Activated T-helper 2 cell treated with anti-CD3 and anti-CD28 coated beads, Interferon-gamma antibody, Interleukin-2, Interleukin-4, amounts not matched to agents 10 μg/mL and 5 μg/mL and 100 μg/mL, durations not matched to agents 14 hours and 24 hours and 36 hours (primary cell): ENCODE results near the gene CD209. TPM values are rescaled to one million over a fixed set of nuclear protein-coding genes. Genes with fewer than 3 reads are reported as not detected.
"Not testable (repeated sequence)": the region's sequence is repeated elsewhere in the genome, so short reads cannot be mapped to it uniquely, and the experiment has no call there.

ENCODE experiments used
- DNase-seq: peaks from one replicate; pipeline ENCODE4 v3.0.0; 2021; ENCODE audit warnings: low spot score
- H3K27ac Mint-ChIP-seq: one replicate; pipeline ENCODE4 v1.8.0; 2021; ENCODE audit warnings: mixed read lengths
- H3K27me3 Mint-ChIP-seq: one replicate; pipeline ENCODE4 v1.8.0; 2021; ENCODE audit warnings: low read depth, mixed read lengths
- H3K36me3 Mint-ChIP-seq: one replicate; pipeline ENCODE4 v1.8.0; 2021; ENCODE audit warnings: low read depth, mixed read lengths
- H3K4me1 Mint-ChIP-seq: one replicate; pipeline ENCODE4 v1.8.0; 2021; ENCODE audit warnings: low read depth, mixed read lengths
- H3K4me3 Mint-ChIP-seq: one replicate; pipeline ENCODE4 v1.8.0; 2021; ENCODE audit warnings: low read depth, mild to moderate bottlenecking, moderate library complexity, mixed read lengths
- H3K9me3 Mint-ChIP-seq: one replicate; pipeline ENCODE4 v1.8.0; 2021; ENCODE audit warnings: mixed read lengths
- intact Hi-C: fragments of 100-400 bp; cut with micrococcal nuclease; formaldehyde crosslinking; loops from one replicate; pipeline ENCODE4 v1.15.1; 2023
- total RNA-seq: library from RNA; stranded (reverse); gene quantifications from 2 replicates; pipeline ENCODE4 v1.2.3, GENCODE V29; 2022

The CD209 gene
- total RNA-seq, 1 donor from 2014 or later, result not detected

DNA sequence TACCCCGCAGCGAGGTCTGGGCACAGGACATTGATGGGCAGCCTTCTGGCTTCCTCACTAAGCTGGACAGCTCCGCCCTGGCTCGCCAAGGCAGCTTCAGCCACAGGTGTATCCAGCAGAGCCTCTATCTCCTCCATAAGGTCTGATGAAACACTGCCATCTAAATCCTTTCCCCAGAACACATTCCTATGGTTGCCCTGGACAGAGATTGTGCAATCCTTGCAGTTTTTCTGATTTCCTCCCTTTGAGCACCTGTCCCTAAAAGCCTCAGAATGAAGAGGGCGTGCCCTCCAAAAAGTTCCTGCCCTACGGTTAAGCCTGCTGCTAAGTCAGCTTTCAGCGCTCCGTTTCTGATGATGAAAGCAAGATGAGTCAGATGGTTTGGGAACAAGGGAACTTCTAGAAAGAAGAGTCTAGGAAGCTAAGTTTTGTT is 36.7 kb upstream of the CD209 start:
- intact Hi-C loops, result no loop called here
- DNase-seq, result no peak
- H3K36me3 Mint-ChIP-seq, result no peaks in the 10 kb centered on the region
- H3K27me3 Mint-ChIP-seq, result peaks cover 42% of the 10 kb centered on the region
- no peak overlapping the region for H3K27ac Mint-ChIP-seq
- H3K9me3 Mint-ChIP-seq, result peaks cover 3% of the 10 kb centered on the region
- no peaks in the 10 kb centered on the region for H3K4me1 Mint-ChIP-seq
- no peak overlapping the region for H3K4me3 Mint-ChIP-seq

GRCh38 chr19:7781157-7781556 is 33.8 kb upstream of the CD209 start:
- Mint-ChIP-seq H3K27ac (no peak overlapping the region), H3K36me3 (no peaks in the 10 kb centered on the region), H3K9me3 (peaks cover 3% of the 10 kb centered on the region), H3K4me3 (no peak overlapping the region), H3K27me3 (peaks cover 31% of the 10 kb centered on the region), H3K4me1 (no peaks in the 10 kb centered on the region)
- no peak for DNase-seq
- intact Hi-C loops, result no loop called here

DNA sequence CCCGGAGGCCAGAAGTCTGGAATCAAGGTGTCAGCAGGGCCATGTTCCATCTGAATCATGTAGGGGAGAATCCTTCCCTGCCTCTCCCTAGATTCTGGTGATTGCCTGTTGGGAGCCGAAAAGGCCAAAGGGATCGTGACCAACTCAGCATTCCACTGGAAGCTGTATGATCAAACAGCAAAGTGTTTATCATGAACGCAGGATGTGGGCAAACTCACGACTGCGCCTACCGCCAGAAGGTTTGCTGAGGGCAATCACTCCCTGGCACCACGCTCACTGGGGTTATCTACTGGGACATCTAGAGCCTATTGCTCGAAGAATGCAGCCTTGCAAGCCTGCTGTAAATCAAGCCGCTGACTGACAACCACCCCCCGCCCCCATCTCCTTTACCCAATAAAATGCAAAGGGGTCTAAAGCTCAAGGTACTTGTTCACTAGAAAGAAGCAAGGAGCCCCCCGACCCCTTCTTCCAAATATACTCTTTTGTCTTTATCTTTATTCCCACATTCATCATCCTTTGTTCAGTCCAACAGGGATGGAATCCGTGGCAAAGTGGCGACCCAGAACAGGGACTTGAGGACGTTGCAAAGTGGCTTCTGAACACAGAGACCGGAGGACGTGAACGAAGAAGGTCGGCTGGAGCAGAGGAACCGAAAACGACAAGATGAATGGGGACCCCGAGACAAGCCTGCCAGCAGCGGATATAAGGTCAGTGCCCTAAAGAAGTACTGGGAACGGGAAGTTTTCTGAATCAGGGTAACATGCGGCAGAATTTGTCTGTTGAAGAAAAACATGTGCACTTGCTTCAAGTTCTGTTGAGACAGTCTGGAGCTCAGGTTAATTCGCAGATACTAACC is 32.5 kb upstream of the CD209 start:
- Mint-ChIP-seq H3K4me3 (no peak overlapping the region), H3K4me1 (no peaks in the 10 kb centered on the region), H3K27me3 (peaks cover 31% of the 10 kb centered on the region), H3K36me3 (no peaks in the 10 kb centered on the region), H3K9me3 (no peaks in the 10 kb centered on the region), H3K27ac (no peak overlapping the region)
- intact Hi-C loops, result no loop called here
- DNase-seq, result no peak

DNA sequence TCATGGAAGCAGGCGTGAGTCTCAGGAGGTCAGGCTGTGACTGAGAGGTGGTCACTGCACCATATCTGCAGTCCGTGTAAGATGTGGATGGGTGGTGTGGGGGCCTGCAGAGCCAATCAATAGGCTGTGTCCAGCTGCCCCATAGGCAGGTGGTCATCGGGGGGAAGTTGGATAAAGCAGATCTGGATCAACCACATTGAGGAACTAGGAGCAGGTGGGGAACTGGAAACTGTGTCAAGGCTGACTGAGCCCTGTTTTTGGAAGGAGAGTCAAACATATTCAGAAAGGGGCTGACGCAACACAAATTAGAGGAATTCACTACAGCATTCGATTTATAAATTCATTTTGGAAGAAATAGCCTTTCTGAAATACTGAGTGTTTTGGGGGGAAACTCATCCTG is 30.7 kb upstream of the CD209 start:
- Mint-ChIP-seq H3K4me1 (no peaks in the 10 kb centered on the region), H3K27me3 (peaks cover 16% of the 10 kb centered on the region), H3K4me3 (no peak overlapping the region), H3K9me3 (no peaks in the 10 kb centered on the region), H3K27ac (no peak overlapping the region), H3K36me3 (no peaks in the 10 kb centered on the region)
- intact Hi-C loops, result no loop called here
- no peak for DNase-seq

DNA sequence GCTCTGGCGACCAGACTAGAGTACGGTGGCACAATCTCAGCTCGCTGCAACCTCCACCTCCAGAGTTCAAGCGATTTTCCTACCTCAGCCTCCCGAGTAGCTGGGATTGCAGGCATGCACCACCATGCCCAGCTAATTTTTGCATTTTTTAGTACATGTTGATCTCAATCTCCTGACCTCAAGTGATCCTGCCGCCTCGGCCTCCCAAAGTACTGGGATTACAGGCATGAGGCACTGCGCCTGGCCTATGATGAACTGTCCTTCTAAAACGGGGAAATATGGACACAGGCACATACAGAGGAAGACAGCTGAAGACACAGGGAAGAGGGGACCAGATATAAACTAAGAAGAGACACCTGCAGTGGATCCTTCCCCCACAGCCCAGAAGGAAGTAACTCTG is 28.4 kb upstream of the CD209 start:
- Mint-ChIP-seq H3K4me3 (no peak overlapping the region), H3K27ac (no peak overlapping the region), H3K9me3 (no peaks in the 10 kb centered on the region), H3K36me3 (no peaks in the 10 kb centered on the region), H3K27me3 (peaks cover 15% of the 10 kb centered on the region), H3K4me1 (peaks cover 14% of the 10 kb centered on the region)
- DNase-seq, result no peak
- intact Hi-C loops, result no loop called here

GRCh38 chr19:7773841-7774240 is 26.5 kb upstream of the CD209 start:
- no peak overlapping the region for H3K4me3 Mint-ChIP-seq
- no peaks in the 10 kb centered on the region for H3K9me3 Mint-ChIP-seq
- no peak for DNase-seq
- intact Hi-C loops, result loop anchor here (2.0 kb wide), 1 partner anchor 33 kb away; no protein-coding TSS in a partner anchor
- H3K4me1 Mint-ChIP-seq, result peaks cover 14% of the 10 kb centered on the region
- H3K27me3 Mint-ChIP-seq, result peaks cover 16% of the 10 kb centered on the region
- H3K27ac Mint-ChIP-seq, result no peak overlapping the region
- no peaks in the 10 kb centered on the region for H3K36me3 Mint-ChIP-seq

GRCh38 chr19:7772752-7773291 is 25.5 kb upstream of the CD209 start:
- Mint-ChIP-seq H3K27ac (peak overlapping the region; percentile 43), H3K36me3 (no peaks in the 10 kb centered on the region), H3K4me1 (peaks cover 14% of the 10 kb centered on the region), H3K9me3 (no peaks in the 10 kb centered on the region), H3K4me3 (no peak overlapping the region), H3K27me3 (peaks cover 23% of the 10 kb centered on the region)
- DNase-seq, result no peak
- intact Hi-C loops, result loop anchor here (1.0 to 2.0 kb wide), 2 partner anchors 22 to 34 kb away; no protein-coding TSS in a partner anchor

DNA sequence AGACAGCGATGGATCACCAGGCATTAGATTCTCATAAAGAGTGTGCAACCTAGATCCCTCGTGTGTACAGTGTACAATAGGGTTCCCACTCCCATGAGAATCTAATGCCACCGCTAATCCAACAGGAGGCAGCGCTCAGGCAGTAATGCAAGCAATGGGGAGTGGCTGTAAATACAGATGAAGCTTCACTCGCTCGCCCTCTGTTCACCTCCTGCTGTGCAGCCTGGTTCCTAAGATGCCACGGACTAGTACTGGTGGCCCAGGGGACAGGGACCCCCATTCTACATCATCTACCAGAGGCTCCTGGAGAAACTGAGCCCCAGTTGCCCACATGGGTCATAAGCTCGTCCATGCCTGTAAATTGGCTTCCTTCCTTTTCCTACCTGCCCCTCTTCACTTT is 23.7 kb upstream of the CD209 start:
- H3K27ac Mint-ChIP-seq, result no peak overlapping the region
- intact Hi-C loops, result no loop called here

DNA sequence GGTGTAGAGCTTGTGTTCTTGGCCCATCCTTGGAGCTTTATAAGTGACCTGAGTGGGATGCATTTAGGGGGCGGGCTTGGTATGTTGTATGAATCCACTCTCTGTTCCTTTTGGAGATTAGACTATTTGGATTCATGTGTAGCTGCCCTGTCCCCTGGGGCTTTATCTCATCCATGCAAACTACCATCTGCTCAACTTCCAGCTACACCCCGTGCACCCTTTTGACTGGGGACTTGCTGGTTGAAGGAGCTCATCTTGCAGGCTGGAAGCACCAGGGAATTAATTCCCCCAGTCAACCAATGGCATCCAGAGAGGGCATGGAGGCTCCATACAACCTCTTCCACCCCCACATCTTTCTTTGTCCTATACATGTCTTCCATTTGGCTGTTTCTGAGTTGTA is 21.8 kb upstream of the CD209 start:
- Mint-ChIP-seq H3K36me3 (no peaks in the 10 kb centered on the region), H3K27me3 (peaks cover 19% of the 10 kb centered on the region), H3K27ac (no peak overlapping the region), H3K4me1 (peaks cover 14% of the 10 kb centered on the region), H3K4me3 (no peak overlapping the region), H3K9me3 (no peaks in the 10 kb centered on the region)
- intact Hi-C loops, result no loop called here
- no peak for DNase-seq

More for the DNA sequence above, 23.7 kb upstream of the CD209 start:
- no peaks in the 10 kb centered on the region for H3K36me3 Mint-ChIP-seq
- H3K4me1 Mint-ChIP-seq, result peaks cover 14% of the 10 kb centered on the region
- peaks cover 23% of the 10 kb centered on the region for H3K27me3 Mint-ChIP-seq
- no peak overlapping the region for H3K4me3 Mint-ChIP-seq
- no peak for DNase-seq
- no peaks in the 10 kb centered on the region for H3K9me3 Mint-ChIP-seq

GRCh38 chr19:7767487-7767886 is 20.2 kb upstream of the CD209 start:
- Mint-ChIP-seq H3K9me3 (no peaks in the 10 kb centered on the region), H3K27ac (no peak overlapping the region), H3K4me1 (peaks cover 9% of the 10 kb centered on the region), H3K36me3 (no peaks in the 10 kb centered on the region), H3K4me3 (no peak overlapping the region), H3K27me3 (peaks cover 22% of the 10 kb centered on the region)
- DNase-seq, result no peak
- intact Hi-C loops, result no loop called here

- intact Hi-C loops, result no loop called here
- Mint-ChIP-seq H3K27me3 (peaks cover 20% of the 10 kb centered on the region), H3K4me3 (no peak overlapping the region), H3K36me3 (no peaks in the 10 kb centered on the region), H3K9me3 (no peaks in the 10 kb centered on the region), H3K27ac (no peak overlapping the region), H3K4me1 (peaks cover 3% of the 10 kb centered on the region)
- DNase-seq, result no peak
Observed at GRCh38 chr19:7766535-7766934, 19.2 kb upstream of the CD209 start.

DNA sequence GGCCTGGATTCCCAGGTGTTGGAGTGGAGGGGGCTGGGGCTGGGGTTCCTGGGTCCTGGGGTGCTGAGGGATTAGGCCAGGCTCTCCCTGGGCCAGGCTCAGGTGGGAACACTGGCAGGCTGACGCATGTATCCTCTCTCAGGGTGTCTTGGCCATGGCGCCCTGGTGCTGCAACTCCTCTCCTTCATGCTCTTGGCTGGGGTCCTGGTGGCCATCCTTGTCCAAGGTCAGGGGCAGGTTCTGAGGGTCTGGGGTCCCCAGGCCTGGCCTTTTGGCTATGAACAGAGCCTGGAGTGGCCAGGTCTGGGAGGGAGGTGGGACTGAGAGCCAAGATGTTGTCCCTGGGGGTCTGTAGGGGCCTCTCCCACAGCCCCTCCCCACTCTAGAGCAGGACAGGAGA is 17.7 kb upstream of the CD209 start:
- H3K36me3 Mint-ChIP-seq, intact Hi-C loops, H3K4me3 Mint-ChIP-seq, H3K4me1 Mint-ChIP-seq, H3K27ac Mint-ChIP-seq, H3K9me3 Mint-ChIP-seq, DNase-seq: not testable (repeated sequence)
- peaks cover 14% of the 10 kb centered on the region for H3K27me3 Mint-ChIP-seq

- H3K36me3 Mint-ChIP-seq, H3K4me3 Mint-ChIP-seq, intact Hi-C loops, H3K4me1 Mint-ChIP-seq, DNase-seq, H3K27ac Mint-ChIP-seq: not testable (repeated sequence)
- Mint-ChIP-seq H3K9me3 (peaks cover 14% of the 10 kb centered on the region), H3K27me3 (peaks cover 14% of the 10 kb centered on the region)
Observed at GRCh38 chr19:7764157-7764556, 16.8 kb upstream of the CD209 start.
